H1 (cell line): Measurements from ENCODE around the gene PLOD1. TPM values are rescaled to one million over a fixed set of nuclear protein-coding genes. Genes with fewer than 3 reads are reported as not detected.

Experiments
- CTCF ChIA-PET: fragments of 300-600 bp; sonication (Branson Sonifier 250); formaldehyde crosslinking; loops from one replicate; lab custom pipeline; 2021; ENCODE audit not compliant: partially characterized antibody; lab: Charles Lee
- POLR2A ChIA-PET: fragments of 300-600 bp; sonication (Branson Sonifier 250); formaldehyde crosslinking; loops from one replicate; lab custom pipeline; 2021; ENCODE audit warnings: inconsistent platforms; ENCODE audit not compliant: partially characterized antibody; lab: Charles Lee
- DNase-seq, 2 experiments: peaks; one replicate each; pipeline versions ENCODE4 v3.0.0 to v3.0.0-alpha.2; 2010 to 2022; ENCODE audit warnings: low spot score in 2 of 2, low read depth in 1 of 2, mixed read lengths in 1 of 2
- FAIRE-seq: peaks from 2 replicates; lab custom pipeline; 2011; peaks lifted over from hg19 to GRCh38; lab: Jason Lieb, UNC
- H2AFZ ChIP-seq: 2 replicates; pipeline ENCODE4 v1.8.1; 2012; ENCODE audit warnings: low read length, inconsistent platforms
- H2AK5ac ChIP-seq: 2 replicates; pipeline ENCODE4 v1.6.1; 2013; ENCODE audit warnings: low read depth, low read length
- H2BK120ac ChIP-seq: replicated peaks from 2 replicates; pipeline ENCODE3; 2013; ENCODE audit warnings: low read depth, low read length, inconsistent platforms
- H2BK12ac ChIP-seq: 2 replicates; pipeline ENCODE4 v1.6.1; 2013; ENCODE audit warnings: low read depth, low read length
- H2BK15ac ChIP-seq: 2 replicates; pipeline ENCODE4 v1.6.1; 2013; ENCODE audit warnings: low read length
- H2BK20ac ChIP-seq: 2 replicates; pipeline ENCODE4 v1.6.1; 2013; ENCODE audit warnings: low read length
- H2BK5ac ChIP-seq: 2 replicates; pipeline ENCODE4 v1.6.1; 2013; ENCODE audit warnings: low read depth, low read length
- H3K14ac ChIP-seq: 2 replicates; pipeline ENCODE4 v1.6.1; 2013; ENCODE audit warnings: inconsistent platforms; ENCODE audit not compliant: insufficient read length
- H3K18ac ChIP-seq: 2 replicates; pipeline ENCODE4 v1.6.1; 2013; ENCODE audit warnings: low read length; ENCODE audit errors: extremely low read depth
- H3K23ac ChIP-seq: 2 replicates; pipeline ENCODE4 v1.6.1; 2013; ENCODE audit warnings: inconsistent platforms; ENCODE audit not compliant: insufficient read length
- H3K23me2 ChIP-seq: 2 replicates; pipeline ENCODE4 v1.6.1; 2013; ENCODE audit warnings: low read depth, low read length
- H3K27ac ChIP-seq: 2 replicates; pipeline ENCODE4 v1.6.1; 2011; ENCODE audit warnings: low read depth, low read length, inconsistent platforms
- H3K27me3 ChIP-seq, 4 experiments: replicated peaks in 1 of 4; 1 replicate in 1 of 4; 2 replicates in 3 of 4; pipeline versions ENCODE4 v1.6.1 to v1.8.1; 2011 to 2013; ENCODE audit warnings: low read length in 3 of 4, mild to moderate bottlenecking in 3 of 4, inconsistent platforms in 2 of 4, mixed read lengths in 2 of 4, moderate library complexity in 1 of 4; ENCODE audit not compliant: control insufficient read depth in 3 of 4, insufficient read depth in 3 of 4; ENCODE audit errors: extremely low read depth in 1 of 4
- H3K36me3 ChIP-seq, 4 experiments: 2 replicates each; pipeline versions ENCODE4 v1.6.1 to v1.8.1; 2011 to 2013; ENCODE audit warnings: mild to moderate bottlenecking in 4 of 4, low read length in 3 of 4, moderate library complexity in 2 of 4, control low read depth in 1 of 4, inconsistent platforms in 1 of 4; ENCODE audit not compliant: insufficient read depth in 4 of 4, control insufficient read depth in 2 of 4
- H3K4ac ChIP-seq: replicated peaks from 2 replicates; pipeline ENCODE3; 2013; ENCODE audit warnings: low read length, low read depth, mixed read lengths, inconsistent platforms; ENCODE audit not compliant: insufficient read length
- H3K4me1 ChIP-seq, 4 experiments: replicated peaks in 1 of 4; 1 replicate in 1 of 4; 2 replicates in 3 of 4; pipeline versions ENCODE4 v1.6.1 to v1.8.1; 2011 to 2013; ENCODE audit warnings: low read length in 3 of 4, inconsistent platforms in 2 of 4, mixed read lengths in 1 of 4; ENCODE audit not compliant: insufficient read depth in 4 of 4, control insufficient read depth in 3 of 4
- H3K4me2 ChIP-seq, 2 experiments: 2 replicates each; pipeline versions ENCODE4 v1.6.1 to v1.8.1; 2011 to 2013; ENCODE audit warnings: low read depth in 2 of 2, low read length in 2 of 2, control low read depth in 1 of 2, inconsistent platforms in 1 of 2, mild to moderate bottlenecking in 1 of 2; ENCODE audit not compliant: insufficient read depth in 1 of 2
- H3K4me3 ChIP-seq, 4 experiments: fragments of 200-600, 300-600 bp in 1 of 4; sonication (generic), shearing (Covaris generic), sonication (Bioruptor Twin) in 1 of 4; 2 replicates each; pipeline versions ENCODE4 v1.5.1 to v1.8.1; 2011 to 2016; ENCODE audit warnings: low read length in 4 of 4, low read depth in 3 of 4, control low read depth in 2 of 4, inconsistent platforms in 2 of 4, mild to moderate bottlenecking in 2 of 4, mixed read lengths in 1 of 4, moderate library complexity in 1 of 4; ENCODE audit not compliant: insufficient read depth in 2 of 4; ENCODE audit errors: extremely low read depth in 1 of 4
- H3K56ac ChIP-seq: replicated peaks from 2 replicates; pipeline ENCODE3; 2013; ENCODE audit warnings: low read depth, mild to moderate bottlenecking, mixed read lengths, low read length, inconsistent platforms; ENCODE audit not compliant: insufficient read length
- H3K79me1 ChIP-seq: 2 replicates; pipeline ENCODE4 v1.6.1; 2013; ENCODE audit warnings: low read depth, low read length, control low read depth
- H3K79me2 ChIP-seq, 2 experiments: 2 replicates each; pipeline versions ENCODE4 v1.6.1 to v1.8.1; 2012 to 2013; ENCODE audit warnings: low read length in 2 of 2, mild to moderate bottlenecking in 2 of 2, inconsistent platforms in 1 of 2; ENCODE audit not compliant: insufficient read depth in 2 of 2, control insufficient read depth in 1 of 2
- H3K9ac ChIP-seq, 4 experiments: replicated peaks in 1 of 4; 1 replicate in 1 of 4; 2 replicates in 3 of 4; pipeline versions ENCODE4 v1.6.1 to v1.8.1; 2011 to 2013; ENCODE audit warnings: low read depth in 3 of 4, low read length in 3 of 4, control low read depth in 2 of 4, mild to moderate bottlenecking in 2 of 4, moderate library complexity in 2 of 4, inconsistent platforms in 1 of 4; ENCODE audit errors: extremely low read depth in 1 of 4
- H3K9me3 ChIP-seq, 2 experiments: 2 replicates each; pipeline versions ENCODE4 v1.6.1 to v1.8.1; 2012 to 2013; ENCODE audit warnings: mild to moderate bottlenecking in 2 of 2, moderate library complexity in 2 of 2, control low read depth in 1 of 2, inconsistent platforms in 1 of 2, low read depth in 1 of 2, low read length in 1 of 2, mixed read lengths in 1 of 2; ENCODE audit not compliant: insufficient read depth in 2 of 2
- H4K20me1 ChIP-seq, 2 experiments: replicated peaks in 1 of 2; 2 replicates each; pipeline versions ENCODE3 to v1.8.1; 2011 to 2013; ENCODE audit warnings: inconsistent platforms in 2 of 2, low read length in 2 of 2, mild to moderate bottlenecking in 1 of 2; ENCODE audit not compliant: insufficient read depth in 2 of 2, control insufficient read depth in 1 of 2
- H4K5ac ChIP-seq: 2 replicates; pipeline ENCODE4 v1.6.1; 2013; ENCODE audit warnings: low read length, low read depth, mixed read lengths, inconsistent platforms; ENCODE audit not compliant: insufficient read length
- H4K8ac ChIP-seq: 2 replicates; pipeline ENCODE4 v1.8.0; 2013; ENCODE audit warnings: mild to moderate bottlenecking, moderate library complexity, low read length, inconsistent platforms; ENCODE audit not compliant: insufficient read depth; ENCODE audit errors: extremely low read depth
- H4K91ac ChIP-seq: replicated peaks from 2 replicates; pipeline ENCODE3; 2013; ENCODE audit warnings: low read length, mixed read lengths, inconsistent platforms; ENCODE audit not compliant: insufficient read length
- CEBPB ChIP-seq: IDR thresholded peaks from 2 replicates; pipeline ENCODE4 v1.6.1; 2012; ENCODE audit warnings: low read depth, low read length
- CTBP2 ChIP-seq: IDR thresholded peaks from 2 replicates; pipeline ENCODE4 v1.7.0; 2011; ENCODE audit warnings: borderline replicate concordance, mild to moderate bottlenecking, moderate library complexity, mixed read lengths, low read length; ENCODE audit not compliant: insufficient read depth, insufficient read length
- JUND ChIP-seq: IDR thresholded peaks from 2 replicates; pipeline ENCODE4 v1.6.1; 2011; ENCODE audit warnings: mild to moderate bottlenecking, improper control_type of control experiment, low read length
- RFX5 ChIP-seq: IDR thresholded peaks from 2 replicates; pipeline ENCODE4 v1.6.1; 2011; ENCODE audit warnings: low read depth, low read length, improper control_type of control experiment, borderline replicate concordance
- SAP30 ChIP-seq: fragments of 300-600 bp; sonication (generic); IDR thresholded peaks from 2 replicates; pipeline ENCODE4 v1.7.1; 2012; ENCODE audit warnings: low read length, moderate library complexity, mild to moderate bottlenecking, inconsistent platforms; ENCODE audit not compliant: insufficient read depth, insufficient replicate concordance
- SP1 ChIP-seq: IDR thresholded peaks from 2 replicates; pipeline ENCODE4 v1.6.1; 2011; ENCODE audit warnings: low read depth, low read length
- SUZ12 ChIP-seq: fragments of 200-600 bp; sonication (generic); IDR thresholded peaks from 2 replicates; pipeline ENCODE4 v1.6.1; 2012; ENCODE audit warnings: mild to moderate bottlenecking, inconsistent platforms, low read length, moderate library complexity, mixed read lengths
- WGBS, 2 experiments: shearing (Covaris generic) in 1 of 2; methylation state at CpG; one replicate each; pipeline versions ENCODE4 v1.1.6 to v1.1.7; 2013 to 2015; ENCODE audit warnings: low lambda C conversion rate in 2 of 2, mixed read lengths in 2 of 2, inconsistent platforms in 1 of 2, low coverage in 1 of 2, missing lambda C conversion rate in 1 of 2; ENCODE audit not compliant: insufficient replicate concordance in 2 of 2, insufficient coverage in 1 of 2, insufficient read length in 1 of 2; ENCODE audit errors: extremely low coverage in 1 of 2, missing lambda C conversion rate in 1 of 2; 5-methylcytosine and 5-hydroxymethylcytosine counted together
- polyA plus RNA-seq, 7 experiments: library from polyadenylated mRNA; depleted of rRNA in 3 of 7; stranded (reverse) in 5 of 7; unstranded in 2 of 7; fragments of >200 nt in 5 of 7; fragments of 200-250 nt in 2 of 7; gene quantifications; 1 replicate in 5 of 7; 2 replicates in 1 of 7; 4 replicates in 1 of 7; pipeline versions ENCODE4 v1.2.1 to v1.2.3, GENCODE V29; 2011 to 2013; ENCODE audit warnings: missing spikeins in 2 of 7, mixed read lengths in 2 of 7
- total RNA-seq: library from RNA; stranded (reverse); fragmentation: NEBNext Ultra II Directional; extraction: Animal tissue kit (Norgen Biotek cat#: 25700); gene quantifications from 2 replicates; pipeline ENCODE4 v1.2.1, GENCODE V29; 2021

The PLOD1 gene
- total and polyA plus RNA-seq, 2 of the 8 experiments (the other 6 are each of a cell fraction or from before 2014, with no cell fraction given), result 44.9 to 51.8 TPM

- no peak for TF ChIP-seq JUND
- no peak for TF ChIP-seq SUZ12
- no peak for TF ChIP-seq CEBPB
- TF ChIP-seq SP1, result no peak
- no peak for TF ChIP-seq RFX5
- TF ChIP-seq CTBP2, result no peak
- no peak for TF ChIP-seq SAP30
- H2BK15ac ChIP-seq, result no peak overlapping the region
- no peak overlapping the region for H2BK12ac ChIP-seq
- no peak overlapping the region; the same call in 1 of the 2 replicates for H4K8ac ChIP-seq
- no peak overlapping the region for H3K4ac ChIP-seq
- H3K79me2 ChIP-seq, result no peaks in the 10 kb centered on the region
- DNase-seq (no peak), FAIRE-seq (no peak)
- H3K56ac ChIP-seq, result no peak overlapping the region
- H2BK20ac ChIP-seq, result no peak overlapping the region
- H3K27ac ChIP-seq, result no peak overlapping the region
- no peak overlapping the region for H3K18ac ChIP-seq
- 93% methylated on average over 9 of the region's 9 CpGs; no CpG with 5 or more reads in 1 of the 2 experiments for WGBS, 2 experiments
- ChIA-PET POLR2A (interaction anchor here (0.7 to 1.5 kb wide), 5 partner anchors 11 to 178 kb away, joined by 3 to 4 read pairs (median 3); no protein-coding TSS in a partner anchor), CTCF (interaction anchor here (0.7 to 1.0 kb wide), 2 partner anchors 31 to 44 kb away, joined by 3 read pairs; no protein-coding TSS in a partner anchor)
- peaks cover 0 to 11% of the 10 kb centered on the region in 2 experiments for H4K20me1 ChIP-seq
- H3K79me1 ChIP-seq, result no peaks in the 10 kb centered on the region; the same call in 1 of the 2 replicates
- no peak overlapping the region for H2BK5ac ChIP-seq
- no peak overlapping the region for H4K5ac ChIP-seq
- no peak overlapping the region for H4K91ac ChIP-seq
- no peak overlapping the region for H2BK120ac ChIP-seq
- no peak overlapping the region for H2AFZ ChIP-seq
- no peaks in the 10 kb centered on the region for H3K23me2 ChIP-seq
- H3K14ac ChIP-seq, result no peak overlapping the region
- H3K4me3 ChIP-seq, result no peak overlapping the region
- no peak overlapping the region for H2AK5ac ChIP-seq
- no peak overlapping the region for H3K23ac ChIP-seq
- H3K27me3 ChIP-seq, result no peaks in the 10 kb centered on the region
- peaks cover 48 to 81% (median 69%) of the 10 kb centered on the region in 4 experiments for H3K36me3 ChIP-seq
- H3K9me3 ChIP-seq, result peaks cover 0 to 9% of the 10 kb centered on the region in 2 experiments; a peak in 1 of 4 replicates
- no peaks in the 10 kb centered on the region for H3K4me1 ChIP-seq
- no peak overlapping the region for H3K9ac ChIP-seq
- H3K4me2 ChIP-seq, result no peak overlapping the region
Measured at GRCh38 chr1:12005488-12006166, 71.1 kb downstream of the PLOD1 start.
